ENCODE data around the gene PCDHA1.

DNA sequence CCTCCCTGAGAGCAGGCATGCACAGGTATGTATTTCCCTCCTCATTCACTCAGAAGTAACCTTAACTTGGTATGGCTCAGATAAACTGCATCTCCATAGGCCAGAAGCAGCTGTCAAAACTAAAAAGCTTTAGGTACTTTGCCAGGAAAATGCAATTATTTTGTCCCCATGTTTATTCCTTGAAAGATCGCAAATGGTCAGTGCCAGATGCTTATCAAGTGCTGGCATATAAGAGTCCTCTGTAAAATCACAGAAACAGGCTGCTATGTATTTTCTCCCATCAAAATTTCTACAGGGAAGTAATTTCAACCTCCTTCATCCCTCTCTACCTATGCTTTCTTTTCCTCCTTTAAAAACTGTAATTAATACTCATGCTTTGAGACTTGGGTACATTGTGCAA, 193.0 kb downstream of the PCDHA1 start:
- TF ChIP-seq, protein P1, sequence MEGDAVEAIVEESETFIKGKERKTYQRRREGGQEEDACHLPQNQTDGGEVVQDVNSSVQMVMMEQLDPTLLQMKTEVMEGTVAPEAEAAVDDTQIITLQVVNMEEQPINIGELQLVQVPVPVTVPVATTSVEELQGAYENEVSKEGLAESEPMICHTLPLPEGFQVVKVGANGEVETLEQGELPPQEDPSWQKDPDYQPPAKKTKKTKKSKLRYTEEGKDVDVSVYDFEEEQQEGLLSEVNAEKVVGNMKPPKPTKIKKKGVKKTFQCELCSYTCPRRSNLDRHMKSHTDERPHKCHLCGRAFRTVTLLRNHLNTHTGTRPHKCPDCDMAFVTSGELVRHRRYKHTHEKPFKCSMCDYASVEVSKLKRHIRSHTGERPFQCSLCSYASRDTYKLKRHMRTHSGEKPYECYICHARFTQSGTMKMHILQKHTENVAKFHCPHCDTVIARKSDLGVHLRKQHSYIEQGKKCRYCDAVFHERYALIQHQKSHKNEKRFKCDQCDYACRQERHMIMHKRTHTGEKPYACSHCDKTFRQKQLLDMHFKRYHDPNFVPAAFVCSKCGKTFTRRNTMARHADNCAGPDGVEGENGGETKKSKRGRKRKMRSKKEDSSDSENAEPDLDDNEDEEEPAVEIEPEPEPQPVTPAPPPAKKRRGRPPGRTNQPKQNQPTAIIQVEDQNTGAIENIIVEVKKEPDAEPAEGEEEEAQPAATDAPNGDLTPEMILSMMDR (IDR thresholded peaks at IDR 0.05): no peak
- TF ChIP-seq POLR2AphosphoS5 (IDR thresholded peaks at IDR 0.05) (no peak), EP300 (IDR thresholded peaks at IDR 0.05) (no peak)
